A549 (cell line): ENCODE results near the gene C11orf86. TPM values are rescaled to one million over a fixed set of nuclear protein-coding genes. Genes with fewer than 3 reads are reported as not detected.

Experiments
- ATAC-seq, 2 experiments: fragments of 200-7000 bp in 1 of 2; fragments of >200 bp in 1 of 2; cut with Nextera tagmentation in 1 of 2; cut with Tn5 transposase in 1 of 2; 3 replicates each; pipeline versions ENCODE4 v1.8.0 to v1.9.1; 2018 to 2020; ENCODE audit warnings: mild to moderate bottlenecking in 1 of 2, moderate library complexity in 1 of 2
- CTCF ChIA-PET: fragments of 300-600 bp; sonication (Branson Sonifier 250); formaldehyde crosslinking; extraction: SDS; loops from one replicate; lab custom pipeline; 2021; ENCODE audit warnings: antibody characterized with exemption, inconsistent platforms; lab: Yijun Ruan, JAX
- POLR2A ChIA-PET: fragments of 350-600 bp; formaldehyde crosslinking; extraction: SDS; loops from one replicate; lab custom pipeline; 2021; ENCODE audit warnings: antibody characterized with exemption, inconsistent platforms; lab: Yijun Ruan, JAX
- DNase-seq, 2 experiments: peaks; one replicate each; pipeline versions ENCODE4 v3.0.0 to v3.0.0-alpha.2; 2011 to 2016; ENCODE audit warnings: low read depth in 1 of 2, low spot score in 1 of 2
- FAIRE-seq: peaks from 2 replicates; lab custom pipeline; 2011; peaks lifted over from hg19 to GRCh38; lab: Jason Lieb, UNC
- H3K27ac ChIP-seq, 2 experiments: fragments of >200 bp; sonication (Bioruptor Twin); formaldehyde crosslinking; 3 replicates each; pipeline ENCODE4 v1.5.1; 2016 to 2017
- H3K4me1 ChIP-seq: fragments of >200 bp; sonication (Bioruptor Twin); formaldehyde crosslinking; 3 replicates; pipeline ENCODE4 v1.6.1; 2016
- H3K4me2 ChIP-seq: fragments of >200 bp; sonication (Bioruptor Twin); formaldehyde crosslinking; 3 replicates; pipeline ENCODE4 v1.6.1; 2016
- H3K4me3 ChIP-seq: fragments of >200 bp; sonication (Bioruptor Twin); formaldehyde crosslinking; 3 replicates; pipeline ENCODE4 v1.5.1; 2016
- H3K9me3 ChIP-seq: fragments of >200 bp; sonication (Bioruptor Twin); formaldehyde crosslinking; 3 replicates; pipeline ENCODE4 v1.6.1; 2016
- BHLHE40 ChIP-seq: IDR thresholded peaks from 2 replicates; pipeline ENCODE4 v1.6.1; 2012; ENCODE audit warnings: low read depth, low read length, inconsistent platforms
- FOSB ChIP-seq: fragments of 250-450 bp; sonication (Bioruptor Pico); IDR thresholded peaks from 2 replicates; pipeline ENCODE4 v1.5.0; 2020; ENCODE audit warnings: mild to moderate bottlenecking, moderate library complexity
- HDAC2 ChIP-seq: fragments of 200-600 bp; sonication (generic); IDR thresholded peaks from 2 replicates; pipeline ENCODE4 v1.6.1; 2016
- HOXA7 ChIP-seq: fragments of 250-450 bp; sonication (Bioruptor Pico); IDR thresholded peaks from 2 replicates; pipeline ENCODE4 v1.5.0; 2020; ENCODE audit warnings: mild to moderate bottlenecking, moderate library complexity
- HOXB13 ChIP-seq: fragments of 250-450 bp; sonication (Bioruptor Pico); IDR thresholded peaks from 2 replicates; pipeline ENCODE4 v1.5.0; 2020; ENCODE audit warnings: low read depth, mild to moderate bottlenecking, moderate library complexity
- JUN ChIP-seq, 2 experiments: fragments of >200 bp; sonication (Bioruptor Twin); formaldehyde crosslinking; IDR thresholded peaks; 2 replicates in 1 of 2; 3 replicates in 1 of 2; pipeline ENCODE4 v1.6.1; 2016 to 2017
- JUNB ChIP-seq: fragments of >200 bp; sonication (Bioruptor Twin); formaldehyde crosslinking; IDR thresholded peaks from 2 replicates; pipeline ENCODE4 v1.6.1; 2016
- KDM5A ChIP-seq: fragments of 200-600 bp; sonication (generic); IDR thresholded peaks from 2 replicates; pipeline ENCODE4 v1.6.1; 2016; ENCODE audit warnings: antibody characterized with exemption, mild to moderate bottlenecking
- MAFK ChIP-seq: fragments of 450-650 bp; IDR thresholded peaks from 2 replicates; pipeline ENCODE4 v1.6.1; 2014; ENCODE audit not compliant: partially characterized antibody
- MAX ChIP-seq: IDR thresholded peaks from 2 replicates; pipeline ENCODE4 v1.6.1; 2012
- MAZ ChIP-seq: fragments of 150-350 bp; IDR thresholded peaks from 2 replicates; pipeline ENCODE4 v1.6.1; 2014; ENCODE audit warnings: antibody characterized with exemption, low read depth, low read length, borderline replicate concordance
- MYC ChIP-seq: IDR thresholded peaks from 2 replicates; pipeline ENCODE4 v1.6.1; 2012; ENCODE audit warnings: mild to moderate bottlenecking, inconsistent platforms, low read length, improper control_type of control experiment, borderline replicate concordance
- NR3C1 ChIP-seq: fragments of >200 bp; sonication (Bioruptor Twin); formaldehyde crosslinking; IDR thresholded peaks from 3 replicates; pipeline ENCODE4 v1.6.1; 2017
- PBX3 ChIP-seq: IDR thresholded peaks from 2 replicates; pipeline ENCODE4 v1.6.1; 2012
- PHF8 ChIP-seq: fragments of 200-600 bp; sonication (generic); IDR thresholded peaks from 2 replicates; pipeline ENCODE4 v1.6.1; 2016; ENCODE audit warnings: low read depth, mild to moderate bottlenecking, antibody characterized with exemption, moderate library complexity, borderline replicate concordance
- RAD21 ChIP-seq, 2 experiments: fragments of >200 bp in 1 of 2; sonication (Bioruptor Twin) in 1 of 2; formaldehyde crosslinking in 1 of 2; IDR thresholded peaks in 1 of 2; conservative IDR thresholded peaks in 1 of 2; 2 replicates in 1 of 2; 3 replicates in 1 of 2; pipeline ENCODE4 v1.6.1; 2012 to 2018; ENCODE audit warnings: inconsistent platforms in 1 of 2
- REST ChIP-seq: fragments of 200-600 bp; sonication (generic); IDR thresholded peaks from 2 replicates; pipeline ENCODE4 v1.6.1; 2016; ENCODE audit warnings: antibody characterized with exemption, mild to moderate bottlenecking, moderate library complexity
- RNF2 ChIP-seq: fragments of 200-600 bp; sonication (generic); IDR thresholded peaks from 2 replicates; pipeline ENCODE4 v1.6.1; 2016; ENCODE audit warnings: low read depth, mild to moderate bottlenecking, antibody characterized with exemption, moderate library complexity, borderline replicate concordance
- SREBF2 ChIP-seq: fragments of 450-650 bp; IDR thresholded peaks from 2 replicates; pipeline ENCODE4 v1.6.1; 2014; ENCODE audit warnings: mild to moderate bottlenecking, moderate library complexity
- TFCP2L1 ChIP-seq: fragments of 250-450 bp; sonication (Bioruptor Pico); IDR thresholded peaks from 2 replicates; pipeline ENCODE4 v1.5.0; 2021; ENCODE audit warnings: mild to moderate bottlenecking
- USF2 ChIP-seq: fragments of 450-650 bp; IDR thresholded peaks from 2 replicates; pipeline ENCODE4 v1.6.1; 2014; ENCODE audit warnings: antibody characterized with exemption
- ZC3H11A ChIP-seq: fragments of 450-650 bp; IDR thresholded peaks from 2 replicates; pipeline ENCODE4 v1.6.1; 2014; ENCODE audit warnings: antibody characterized with exemption, mild to moderate bottlenecking
- ZFP36 ChIP-seq: fragments of 450-650 bp; IDR thresholded peaks from 2 replicates; pipeline ENCODE4 v1.6.1; 2014; ENCODE audit warnings: borderline replicate concordance; ENCODE audit not compliant: partially characterized antibody
- WGBS: methylation state at CpG from one replicate; pipeline ENCODE4 v1.1.6; 2017; ENCODE audit errors: missing lambda C conversion rate; 5-methylcytosine and 5-hydroxymethylcytosine counted together
- polyA plus RNA-seq, 4 experiments: library from polyadenylated mRNA; depleted of rRNA in 3 of 4; stranded (reverse); fragments of >200 nt; fragmentation: RNase III in 1 of 4; extraction: RNeasy Plus Mini Kit Qiagen cat#74134 plus additional on column Dnase treatment in 1 of 4; gene quantifications; 2 replicates in 3 of 4; 3 replicates in 1 of 4; pipeline ENCODE4 v1.2.3, GENCODE V29; 2011 to 2017

C11orf86 gene
- polyA plus RNA-seq, 2 of the 4 experiments (the other 2 are of a cell fraction), result 9.3 to 56.4 TPM

GRCh38 chr11:66985508-66986177 lies 10.5 kb downstream of the C11orf86 start:
- no peaks in the 10 kb centered on the region for H3K9me3 ChIP-seq
- H3K4me1 ChIP-seq, result peaks cover 52% of the 10 kb centered on the region
- H3K27ac ChIP-seq, result peak overlapping the region; percentile 30 to 79; a peak in 5 of 6 replicates
- FAIRE-seq (no peak), DNase-seq (no peak), ATAC-seq (no peak; a peak in 1 of 6 replicates)
- 81% methylated on average over 8 of the region's 8 CpGs for WGBS
- TF ChIP-seq PBX3, result no peak
- TF ChIP-seq TFCP2L1 (CRISPR knock-in tag), result no peak
- TF ChIP-seq RNF2, result no peak
- TF ChIP-seq FOSB (CRISPR knock-in tag), result no peak
- TF ChIP-seq KDM5A, result no peak
- no peak for TF ChIP-seq HDAC2
- no peak for TF ChIP-seq JUNB
- H3K4me3 ChIP-seq, result no peak overlapping the region
- POLR2A ChIA-PET, result no interaction called here
- CTCF ChIA-PET, result interaction anchor here (1.5 to 2.4 kb wide), 3 partner anchors 10 to 36 kb away, joined by 3 to 13 read pairs (median 8); partner anchors contain the start of gene C11orf86
- H3K4me2 ChIP-seq, result no peak overlapping the region; the same call in 2 of the 3 replicates

GRCh38 chr11:66986178-66986545 lies 11.1 kb downstream of the C11orf86 start:
- no peaks in the 10 kb centered on the region for H3K9me3 ChIP-seq
- CTCF ChIA-PET, result interaction anchor here (1.2 to 2.4 kb wide), 4 partner anchors 9 to 35 kb away, joined by 3 to 13 read pairs (median 6); partner anchors contain the start of gene C11orf86
- POLR2A ChIA-PET, result no interaction called here
- ATAC-seq, result no peak
- TF ChIP-seq NR3C1 (no peak), HOXB13 (CRISPR knock-in tag) (no peak), RAD21 (conservative IDR thresholded peaks at IDR 0.05 in 1 of 2, IDR thresholded peaks at IDR 0.05 in 1 of 2) (no peak), JUNB (no peak), ZC3H11A (no peak), PHF8 (no peak), BHLHE40 (no peak), MAZ (no peak), MYC (no peak), MAFK (no peak), SREBF2 (no peak), REST (no peak)
- peak overlapping the region; percentile 30 to 79; a peak in 5 of 6 replicates for H3K27ac ChIP-seq
- H3K4me3 ChIP-seq, result no peak overlapping the region
- no peak for FAIRE-seq
- H3K4me2 ChIP-seq, result no peak overlapping the region; the same call in 2 of the 3 replicates
- DNase-seq, result no peak
- WGBS, result 97% methylated on average over 3 of the region's 7 CpGs
- H3K4me1 ChIP-seq, result peaks cover 51% of the 10 kb centered on the region

- POLR2A ChIA-PET, result no interaction called here
- TF ChIP-seq ZFP36 (peak; percentile 34), RNF2 (no peak), MAX (peak; percentile 21; the same call in 1 of the 2 replicates), JUNB (no peak), JUN (IDR thresholded peaks at IDR 0.05) (no peak), USF2 (no peak), HOXA7 (CRISPR knock-in tag) (no peak)
- TF ChIP-seq, all 56 proteins: peak for 2
- FAIRE-seq, result no peak
- peaks cover 42% of the 10 kb centered on the region for H3K4me1 ChIP-seq
- CTCF ChIA-PET, result interaction anchor here (0.8 to 2.4 kb wide), 9 partner anchors 9 to 104 kb away, joined by 3 to 13 read pairs (median 3); partner anchors contain the start of gene C11orf86
- no peak for DNase-seq
- peak in 1 of 2 experiments; percentile 31; a peak in 3 of 6 replicates for ATAC-seq
- H3K9me3 ChIP-seq, result no peaks in the 10 kb centered on the region
- WGBS, result 74% methylated on average over 6 of the region's 6 CpGs
- H3K27ac ChIP-seq, result peak overlapping the region; percentile 39 to 79; a peak in 4 of 6 replicates
- peak overlapping the region; percentile 18; the same call in 1 of the 3 replicates for H3K4me2 ChIP-seq
- no peak overlapping the region for H3K4me3 ChIP-seq
Measured at GRCh38 chr11:66987158-66987620, 12.1 kb downstream of the C11orf86 start.
